Kidney (tissue), 14 donors: ENCODE measurements around the gene STX8. TPM values are rescaled to one million over a fixed set of nuclear protein-coding genes. Genes with fewer than 3 reads are reported as not detected.

Experiments
- DNase-seq, 5 donors: peaks; one replicate each; pipeline ENCODE4 v3.0.0-alpha.2; 2013 to 2020
- FAIRE-seq: peaks from 2 replicates; lab custom pipeline; 2012; peaks lifted over from hg19 to GRCh38; lab: Jason Lieb, UNC
- H3K27ac ChIP-seq, 2 donors: one replicate each; pipeline ENCODE4 v1.7.0; 2013; ENCODE audit warnings: low read depth in 2 of 2, low read length in 2 of 2, inconsistent platforms in 1 of 2
- H3K27me3 ChIP-seq: one replicate; pipeline ENCODE4 v1.7.1; 2013; ENCODE audit warnings: low read length, inconsistent platforms; ENCODE audit not compliant: control insufficient read depth, insufficient read depth
- H3K36me3 ChIP-seq, 3 donors: one replicate each; pipeline versions ENCODE4 v1.7.0 to v1.7.1; 2013; ENCODE audit warnings: low read length in 3 of 3, control low read depth in 1 of 3, inconsistent platforms in 1 of 3; ENCODE audit not compliant: insufficient read depth in 3 of 3, control insufficient read depth in 2 of 3
- H3K4me1 ChIP-seq, 3 donors: one replicate each; pipeline versions ENCODE4 v1.7.0 to v1.7.1; 2013; ENCODE audit warnings: low read length in 3 of 3, inconsistent platforms in 1 of 3, low read depth in 1 of 3; ENCODE audit not compliant: control insufficient read depth in 2 of 3, insufficient read depth in 2 of 3
- H3K4me3 ChIP-seq, 3 donors: one replicate each; pipeline versions ENCODE4 v1.7.0 to v1.8.1; 2013; ENCODE audit warnings: low read length in 3 of 3, control low read depth in 1 of 3, inconsistent platforms in 1 of 3
- H3K9ac ChIP-seq, 3 donors: one replicate each; pipeline versions ENCODE4 v1.7.0 to v1.7.1; 2013; ENCODE audit warnings: low read length in 3 of 3, control low read depth in 1 of 3, inconsistent platforms in 1 of 3
- H3K9me3 ChIP-seq, 3 donors: one replicate each; pipeline versions ENCODE4 v1.7.0 to v1.7.1; 2013; ENCODE audit warnings: low read length in 3 of 3, control low read depth in 1 of 3, inconsistent platforms in 1 of 3; ENCODE audit not compliant: control insufficient read depth in 2 of 3, insufficient read depth in 1 of 3
- CTCF ChIP-seq: IDR thresholded peaks from 3 replicates; pipeline ENCODE4 v1.5.1; 2012; ENCODE audit warnings: mild to moderate bottlenecking, moderate library complexity, borderline replicate concordance; ENCODE audit not compliant: insufficient read depth; ENCODE audit errors: extremely low read depth
- intact Hi-C: fragments of 100-400 bp; cut with DNase I; formaldehyde crosslinking; loops from one replicate; pipeline ENCODE4 v1.11.1; 2022
- polyA plus RNA-seq: library from polyadenylated mRNA; stranded (reverse); fragments of 350-450 nt; fragmentation: Illumina TruSeq; extraction: RNeasy Lipid Tissue Mini Kit (QIAGEN cat#74804); gene quantifications from one replicate; pipeline ENCODE4 v1.2.3, GENCODE V29; 2014; ENCODE audit warnings: low read depth, low replicate concordance; ENCODE audit not compliant: insufficient read depth
- total RNA-seq: library from RNA; stranded (reverse); fragmentation: NEBNext Ultra II Directional; extraction: Animal tissue kit (Norgen Biotek cat#: 25700); gene quantifications from one replicate; pipeline ENCODE4 v1.2.1, GENCODE V29; 2021
- donor health status: control.
- donor health status: control.
- donor health status: control.
- donor health status: control.
- donor health status: control.
- donor health status: DM: yes; HTN: yes; CAD: no.
- donor health status: Normal renal cell carcinoma (clear cell type).

Gene STX8
- total and polyA plus RNA-seq, 2 donors from 2014 or later: 67.2 to 127 TPM

GRCh38 chr17:9566067-9566466 is 9.6 kb downstream of the STX8 start:
- H3K4me1 ChIP-seq: no peaks in the 10 kb centered on the region
- FAIRE-seq (no peak), DNase-seq (peak in 1 of 5 donors; percentile 10)
- TF ChIP-seq CTCF: no peak
- no peak overlapping the region for H3K27ac ChIP-seq
- no peaks in the 10 kb centered on the region for H3K9me3 ChIP-seq
- intact Hi-C loops: no loop called here
- no peak overlapping the region for H3K4me3 ChIP-seq
- no peaks in the 10 kb centered on the region for H3K27me3 ChIP-seq
- H3K9ac ChIP-seq: no peak overlapping the region
- peaks cover 0 to 4% (median 2%) of the 10 kb centered on the region in 3 donors for H3K36me3 ChIP-seq

GRCh38 chr17:9564104-9564503 is 11.5 kb downstream of the STX8 start:
- no peak for FAIRE-seq
- intact Hi-C loops: no loop called here

GRCh38 chr17:9557857-9558256 is 17.8 kb downstream of the STX8 start:
- Histone ChIP-seq H3K36me3 (peaks cover 0 to 2% (median 0%) of the 10 kb centered on the region in 3 donors), H3K9me3 (no peaks in the 10 kb centered on the region), H3K27ac (no peak overlapping the region), H3K4me3 (no peak overlapping the region), H3K4me1 (no peaks in the 10 kb centered on the region), H3K9ac (no peak overlapping the region), H3K27me3 (no peaks in the 10 kb centered on the region)
- intact Hi-C loops: no loop called here
- no peak for FAIRE-seq
- peak in 1 of 5 donors; percentile 74 for DNase-seq
- no peak for TF ChIP-seq CTCF

More at GRCh38 chr17:9564104-9564503, 11.5 kb downstream of the STX8 start:
- DNase-seq: no peak
- no peaks in the 10 kb centered on the region for H3K4me1 ChIP-seq
- H3K4me3 ChIP-seq: no peak overlapping the region
- peaks cover 0 to 4% (median 2%) of the 10 kb centered on the region in 3 donors for H3K36me3 ChIP-seq
- H3K9ac ChIP-seq: no peak overlapping the region
- no peaks in the 10 kb centered on the region for H3K27me3 ChIP-seq
- no peaks in the 10 kb centered on the region for H3K9me3 ChIP-seq
- no peak overlapping the region for H3K27ac ChIP-seq
- TF ChIP-seq CTCF: no peak

GRCh38 chr17:9557161-9557755 is 18.4 kb downstream of the STX8 start:
- FAIRE-seq: no peak
- DNase-seq: peak in 1 of 5 donors; percentile 60
- peaks cover 0 to 2% (median 0%) of the 10 kb centered on the region in 3 donors for H3K36me3 ChIP-seq
- no peak overlapping the region for H3K27ac ChIP-seq
- no peaks in the 10 kb centered on the region for H3K4me1 ChIP-seq
- H3K4me3 ChIP-seq: no peak overlapping the region
- H3K27me3 ChIP-seq: no peaks in the 10 kb centered on the region
- no peak for TF ChIP-seq CTCF
- no peak overlapping the region for H3K9ac ChIP-seq
- intact Hi-C loops: no loop called here
- H3K9me3 ChIP-seq: no peaks in the 10 kb centered on the region
